GM19468 (cell line): ENCODE data around the gene MRPL41.
"Not testable (repeated sequence)": the region's sequence is repeated elsewhere in the genome, so short reads cannot be mapped to it uniquely, and the experiment has no call there.

ENCODE experiments used
- ATAC-seq: cut with Tn5 transposase; IDR thresholded peaks from one replicate; pipeline ENCODE4 v1.9.1; 2021; ENCODE audit warnings: mild to moderate bottlenecking, moderate library complexity, moderate number of reproducible peaks; ENCODE audit not compliant: unreplicated experiment; ENCODE audit errors: extremely low read depth

MRPL41 gene

DNA sequence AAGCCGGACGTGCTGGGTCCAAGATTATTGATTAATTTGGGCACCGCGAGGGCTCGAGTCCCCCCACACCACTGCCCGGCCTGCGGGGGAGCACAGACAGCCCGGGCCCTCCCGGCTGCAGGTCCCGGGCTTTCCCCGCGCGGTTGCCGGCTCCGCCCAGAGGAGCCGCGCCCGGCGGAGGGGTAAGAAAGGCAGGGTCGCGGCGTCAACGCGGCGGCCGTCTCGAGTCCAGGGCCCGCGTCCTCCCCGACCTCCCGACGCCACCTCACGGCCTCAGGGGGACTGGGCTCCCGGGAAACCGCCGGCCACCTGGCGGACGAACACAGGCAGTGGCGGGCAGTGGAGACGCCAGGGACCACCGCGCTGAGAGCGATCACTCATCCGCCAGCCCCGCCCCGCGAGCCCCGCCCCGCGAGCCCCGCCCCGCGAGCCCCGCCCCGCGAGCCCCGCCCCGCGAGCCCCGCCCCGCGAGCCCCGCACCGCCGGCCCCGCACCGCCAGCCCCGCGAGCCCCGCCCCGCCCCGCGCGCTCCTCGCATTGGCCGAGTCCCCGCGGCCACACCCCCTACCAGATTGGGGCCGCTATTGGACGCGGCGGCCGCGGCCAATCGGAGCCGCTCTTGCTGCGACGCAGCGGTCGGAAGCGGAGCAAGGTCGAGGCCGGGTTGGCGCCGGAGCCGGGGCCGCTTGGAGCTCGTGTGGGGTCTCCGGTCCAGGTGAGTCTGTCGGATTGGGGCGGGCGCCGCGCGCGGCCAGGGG is at the start of gene MRPL41:
MRPL41 (plus strand) TSS at position 616 of the 758 bp plus-strand sequence. CDS start 203 bp downstream, outside the sequence.
- ATAC-seq = peak; percentile 54

- ATAC-seq = no peak
Measured at GRCh38 chr9:137502008-137502911, 49.4 kb upstream of the MRPL41 start.

DNA sequence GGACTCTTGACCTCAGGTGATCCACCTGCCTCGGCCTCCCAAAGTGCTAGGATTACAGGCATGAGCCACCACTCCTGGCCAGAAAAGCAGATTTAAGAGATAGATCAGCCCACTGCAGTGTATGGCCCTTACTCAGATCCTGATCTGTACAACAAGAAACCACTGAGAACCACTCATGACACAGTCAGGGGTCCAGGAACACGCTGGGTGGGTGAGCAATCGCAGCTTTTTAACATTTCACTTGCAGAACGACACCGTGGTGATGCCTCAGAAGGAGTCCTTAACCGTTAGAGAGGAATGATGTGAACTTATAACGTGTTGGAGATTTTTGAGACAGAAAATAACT is 47.3 kb upstream of the MRPL41 start:
- no peak for ATAC-seq

DNA sequence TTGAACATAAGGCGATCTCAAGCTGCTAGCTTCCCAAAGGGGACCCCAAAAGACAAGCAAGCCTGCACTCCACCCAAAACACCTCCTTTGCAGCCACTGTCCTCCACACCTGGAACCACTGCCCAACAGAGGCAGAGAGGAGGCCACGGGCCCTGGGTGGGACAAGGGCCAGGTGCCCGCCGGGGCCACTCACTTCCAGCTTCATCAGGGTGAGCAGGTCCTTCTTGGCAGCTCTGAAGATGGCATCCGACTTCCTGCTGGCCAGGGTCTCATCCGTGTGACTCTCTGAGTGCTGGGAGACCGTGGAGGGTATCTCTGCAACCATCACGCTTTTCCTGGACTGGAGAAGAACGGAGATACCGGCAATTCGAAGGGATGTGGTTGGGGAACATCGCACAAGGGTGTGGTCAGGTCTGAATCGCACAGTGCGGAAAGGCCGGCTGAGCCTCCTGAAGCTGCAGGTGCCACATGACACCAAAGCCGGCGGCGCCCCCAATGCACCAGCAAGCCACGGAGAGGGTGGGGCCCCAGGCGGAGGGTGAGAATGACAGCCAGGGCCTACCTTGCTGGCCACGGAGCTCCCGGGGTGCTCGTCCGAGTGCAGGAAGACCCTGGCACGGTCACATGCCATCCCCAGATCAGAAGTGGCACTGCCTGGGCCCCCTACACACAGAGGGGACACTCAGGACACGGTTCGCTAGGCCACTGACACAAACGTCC is 46.1 kb upstream of the MRPL41 start:
- no peak for ATAC-seq

GRCh38 chr9:137506274-137506673 is 45.4 kb upstream of the MRPL41 start:
- ATAC-seq = no peak

DNA sequence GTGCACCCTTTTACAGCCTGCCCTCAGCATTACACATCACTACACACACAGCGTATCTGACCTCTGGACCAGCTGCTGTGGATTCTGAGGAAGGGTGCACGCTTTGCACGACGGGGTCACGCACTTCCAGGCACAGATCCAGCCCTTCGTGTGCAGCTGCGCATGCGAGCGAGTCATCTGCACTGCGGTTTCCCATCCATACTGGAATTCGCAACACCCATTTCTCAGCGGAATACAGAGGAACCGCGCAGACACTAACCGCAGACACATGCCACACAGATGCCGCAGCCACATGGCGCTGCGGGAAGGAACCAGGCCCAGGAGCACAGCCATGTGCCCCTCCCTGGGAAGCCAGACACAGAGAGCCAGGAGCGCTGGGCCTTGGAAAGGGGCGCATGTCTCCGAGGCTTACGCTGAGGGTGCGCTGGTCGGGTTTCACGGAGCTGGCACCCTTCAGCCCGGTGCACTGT is 44.9 kb upstream of the MRPL41 start:
- no peak for ATAC-seq

GRCh38 chr9:137509198-137509597 is 42.5 kb upstream of the MRPL41 start:
- ATAC-seq = no peak

- not testable (repeated sequence) for ATAC-seq
Measured at GRCh38 chr9:137511126-137511525, 40.6 kb upstream of the MRPL41 start.

DNA sequence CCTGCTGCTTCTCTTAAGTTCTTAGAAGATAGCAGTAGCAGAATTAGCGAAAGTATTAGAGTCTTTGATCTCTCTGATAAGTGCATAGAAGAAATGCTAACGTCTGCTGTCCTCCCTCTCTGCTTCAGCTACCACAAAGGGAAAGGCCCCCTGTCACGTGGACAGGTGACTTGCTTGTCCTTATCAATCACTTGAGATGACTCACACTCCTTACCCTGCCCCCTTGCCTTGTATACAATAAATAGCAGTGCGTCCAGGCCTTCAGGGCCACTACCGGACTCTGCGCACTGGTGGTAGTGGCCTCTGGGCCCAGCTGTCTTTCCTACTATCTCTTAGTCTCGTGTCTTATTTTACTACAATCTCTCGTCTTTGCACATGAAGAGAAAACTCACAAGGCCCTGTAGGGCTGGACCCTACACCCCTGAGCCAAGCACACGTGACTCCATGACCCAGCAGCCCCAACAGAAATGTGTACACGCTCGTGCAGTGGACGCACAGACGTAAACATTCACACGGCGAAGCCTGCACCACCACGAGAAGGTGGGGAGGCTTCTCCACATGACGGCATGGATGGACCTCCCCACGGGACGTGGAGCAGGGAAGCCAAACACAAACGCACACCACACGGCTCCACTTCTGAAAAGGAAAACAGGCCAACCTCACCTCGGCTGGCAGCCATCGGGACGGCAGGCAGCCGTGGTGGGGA is 39.8 kb upstream of the MRPL41 start:
- no peak for ATAC-seq

DNA sequence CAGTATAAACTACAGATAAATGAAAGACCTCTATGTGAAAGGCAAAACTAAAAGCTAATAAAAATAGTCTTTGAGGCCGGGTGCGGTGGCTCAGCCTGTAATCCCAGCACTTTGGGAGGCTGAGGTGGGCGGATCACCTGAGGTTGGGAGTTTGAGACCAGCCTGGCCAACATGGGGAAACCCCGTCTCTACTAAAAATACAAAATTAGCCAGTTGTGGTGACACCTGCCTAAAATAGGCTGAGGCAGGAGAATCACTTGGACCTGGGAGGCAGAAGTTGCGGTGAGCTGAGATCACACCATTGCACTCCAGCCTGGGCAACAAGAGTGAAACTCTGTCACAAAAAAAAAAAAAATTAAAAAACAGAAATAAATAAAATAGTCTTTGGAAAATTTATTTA is 38.5 kb upstream of the MRPL41 start:
- not testable (repeated sequence) for ATAC-seq

DNA sequence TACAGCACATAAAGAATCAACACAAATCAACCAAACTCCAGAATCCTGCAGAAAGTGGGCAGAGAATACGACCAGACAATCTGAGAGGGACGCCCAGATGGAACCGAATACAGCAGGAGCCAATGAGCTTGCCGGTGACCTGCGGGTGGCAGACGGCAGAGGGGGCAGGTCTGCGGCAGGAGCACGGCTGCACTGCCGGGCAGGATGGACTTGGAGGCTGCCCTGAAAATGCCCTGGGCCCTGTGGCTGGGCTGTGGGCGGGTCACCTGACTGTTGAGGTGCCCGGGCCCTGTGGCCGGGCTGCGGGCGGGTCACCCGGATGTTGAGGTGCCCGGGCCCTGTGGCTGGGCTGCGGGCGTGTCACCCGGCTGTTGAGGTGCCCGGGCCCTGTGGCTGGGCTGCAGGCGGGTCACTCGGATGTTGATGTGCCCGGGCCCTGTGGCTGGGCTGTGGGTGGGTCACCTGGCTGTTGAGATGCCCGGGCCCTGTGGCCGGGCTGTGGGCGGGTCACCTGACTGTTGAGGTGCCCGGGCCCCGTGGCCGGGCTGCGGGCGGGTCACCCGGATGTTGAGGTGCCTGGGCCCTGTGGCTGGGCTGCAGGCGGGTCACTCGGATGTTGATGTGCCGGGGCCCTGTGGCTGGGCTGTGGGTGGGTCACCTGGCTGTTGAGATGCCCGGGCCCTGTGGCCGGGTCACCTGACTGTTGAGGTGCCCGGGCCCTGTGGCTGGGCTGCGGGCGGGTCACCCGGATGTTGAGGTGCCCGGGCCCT is 37.7 kb upstream of the MRPL41 start:
- ATAC-seq = not testable (repeated sequence)

DNA sequence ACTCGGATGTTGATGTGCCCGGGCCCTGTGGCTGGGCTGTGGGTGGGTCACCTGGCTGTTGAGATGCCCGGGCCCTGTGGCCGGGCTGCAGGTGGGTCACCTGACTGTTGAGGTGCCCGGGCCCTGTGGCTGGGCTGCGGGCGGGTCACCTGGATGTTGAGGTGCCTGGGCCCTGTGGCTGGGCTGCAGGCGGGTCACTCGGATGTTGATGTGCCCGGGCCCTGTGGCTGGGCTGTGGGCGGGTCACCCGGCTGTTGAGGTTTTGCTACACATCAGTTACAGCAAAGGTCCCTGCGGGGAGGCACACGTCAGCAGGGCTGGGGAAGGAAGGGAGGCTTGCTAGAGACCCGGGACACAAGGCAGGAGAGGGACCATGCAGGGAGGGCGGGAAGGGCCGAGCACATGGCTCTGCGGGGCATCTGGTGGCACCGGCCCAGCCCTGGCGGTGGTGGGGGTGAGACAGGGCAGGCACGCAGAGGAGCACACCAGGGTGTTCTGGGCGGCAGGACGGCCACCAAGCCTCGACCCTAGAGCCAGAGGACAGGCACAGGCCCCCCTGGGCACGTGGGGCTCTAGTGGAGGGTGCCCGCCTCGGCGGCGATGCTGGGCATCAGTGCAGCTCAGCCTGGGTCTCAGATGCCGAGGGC is 36.9 kb upstream of the MRPL41 start:
- no peak for ATAC-seq

- no peak for ATAC-seq
Measured at GRCh38 chr9:137515338-137515724, 36.3 kb upstream of the MRPL41 start.

GRCh38 chr9:137516144-137516917 is 35.3 kb upstream of the MRPL41 start:
- no peak for ATAC-seq

GRCh38 chr9:137518661-137519459 is 32.8 kb upstream of the MRPL41 start:
- ATAC-seq = not testable (repeated sequence)

DNA sequence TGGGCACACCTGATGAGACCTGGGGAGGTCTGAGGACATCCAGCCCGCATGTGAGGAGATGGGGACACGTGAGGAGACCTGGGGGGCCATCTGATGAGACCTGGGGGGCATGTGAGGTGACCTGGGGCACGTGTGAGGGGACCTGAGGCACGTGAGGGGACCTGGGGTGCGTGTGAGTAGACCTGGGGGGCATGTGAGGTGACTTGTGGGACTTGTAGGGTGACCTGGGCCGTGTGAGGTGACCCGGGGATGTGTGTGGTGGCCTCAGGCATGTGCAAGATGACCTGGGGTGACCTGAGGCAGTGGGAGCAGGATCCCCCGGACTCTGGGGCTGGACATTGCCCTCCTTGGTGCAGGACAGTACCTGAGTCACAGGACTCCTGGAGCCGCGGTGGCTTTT is 32.1 kb upstream of the MRPL41 start:
- no peak for ATAC-seq
